CD14-positive monocyte (primary cell): ENCODE data around the gene PET117. TPM values are rescaled to one million over a fixed set of nuclear protein-coding genes. Genes with fewer than 3 reads are reported as not detected.

Experiments
- DNase-seq, 3 donors: peaks; one replicate each; pipeline ENCODE4 v3.0.0-alpha.2; 2011 to 2022
- H2AFZ ChIP-seq: 2 replicates; pipeline ENCODE4 v1.6.0; 2012; ENCODE audit warnings: mild to moderate bottlenecking, low read depth, low read length, inconsistent platforms; ENCODE audit not compliant: insufficient read depth, poor library complexity, severe bottlenecking
- H3K27ac ChIP-seq, 2 donors: 1 replicate in 1 of 2; 2 replicates in 1 of 2; pipeline ENCODE4 v1.5.1; 2012 to 2013; ENCODE audit warnings: low read length in 2 of 2, control low read depth in 1 of 2, inconsistent platforms in 1 of 2, low read depth in 1 of 2, mild to moderate bottlenecking in 1 of 2
- H3K27me3 ChIP-seq, 2 donors: one replicate each; pipeline versions ENCODE4 v1.6.0 to v1.6.1; 2011 to 2013; ENCODE audit warnings: low read length in 2 of 2; ENCODE audit not compliant: control insufficient read depth in 2 of 2, insufficient read depth in 2 of 2
- H3K36me3 ChIP-seq, 2 donors: replicated peaks in 1 of 2; 1 replicate in 1 of 2; 2 replicates in 1 of 2; pipeline versions ENCODE4 v1.5.1 to v1.6.1; 2012 to 2013; ENCODE audit warnings: low read length in 2 of 2, control low read depth in 1 of 2, inconsistent platforms in 1 of 2, mild to moderate bottlenecking in 1 of 2; ENCODE audit not compliant: insufficient read depth in 2 of 2, control insufficient read depth in 1 of 2
- H3K4me1 ChIP-seq, 2 donors: 1 replicate in 1 of 2; 2 replicates in 1 of 2; pipeline versions ENCODE4 v1.5.1 to v1.6.1; 2012 to 2013; ENCODE audit warnings: low read length in 2 of 2, control low read depth in 1 of 2, inconsistent platforms in 1 of 2, mild to moderate bottlenecking in 1 of 2, moderate library complexity in 1 of 2; ENCODE audit not compliant: insufficient read depth in 2 of 2, control insufficient read depth in 1 of 2
- H3K4me2 ChIP-seq: replicated peaks from 2 replicates; pipeline ENCODE3; 2012; ENCODE audit warnings: low read length, moderate library complexity, mild to moderate bottlenecking; ENCODE audit not compliant: poor library complexity, severe bottlenecking; ENCODE audit errors: extremely low read depth
- H3K4me3 ChIP-seq, 3 experiments: fragments of 200-600 bp in 1 of 3; sonication (generic) in 1 of 3; replicated peaks in 1 of 3; 1 replicate in 2 of 3; 2 replicates in 1 of 3; pipeline ENCODE4 v1.5.1; 2011 to 2013; ENCODE audit warnings: low read length in 3 of 3, mild to moderate bottlenecking in 3 of 3, control low read depth in 2 of 3, low read depth in 2 of 3, inconsistent platforms in 1 of 3, moderate library complexity in 1 of 3
- H3K79me2 ChIP-seq: 2 replicates; pipeline ENCODE4 v1.6.0; 2012; ENCODE audit warnings: mild to moderate bottlenecking, control low read depth, inconsistent platforms, low read length, moderate library complexity; ENCODE audit not compliant: insufficient read depth
- H3K9ac ChIP-seq: 2 replicates; pipeline ENCODE4 v1.6.0; 2017; ENCODE audit warnings: low read length, mild to moderate bottlenecking; ENCODE audit not compliant: insufficient read depth, poor library complexity, severe bottlenecking
- H3K9me3 ChIP-seq, 2 donors: replicated peaks in 1 of 2; 1 replicate in 1 of 2; 2 replicates in 1 of 2; pipeline versions ENCODE4 v1.5.1 to v1.6.1; 2012 to 2013; ENCODE audit warnings: low read length in 2 of 2, control low read depth in 1 of 2; ENCODE audit not compliant: control insufficient read depth in 1 of 2, insufficient read depth in 1 of 2
- H4K20me1 ChIP-seq: 2 replicates; pipeline ENCODE4 v1.6.0; 2012; ENCODE audit warnings: mild to moderate bottlenecking, low read length, control low read depth, moderate library complexity; ENCODE audit not compliant: insufficient read depth
- H3K27ac Mint-ChIP-seq, 7 donors: one replicate each; pipeline ENCODE4 v1.8.0; 2020; ENCODE audit warnings: mild to moderate bottlenecking in 7 of 7, mixed read lengths in 7 of 7, moderate library complexity in 6 of 7, inconsistent platforms in 2 of 7
- H3K27me3 Mint-ChIP-seq, 3 donors: one replicate each; pipeline ENCODE4 v1.8.0; 2021 to 2022; ENCODE audit warnings: low read depth in 3 of 3, mild to moderate bottlenecking in 3 of 3, mixed read lengths in 3 of 3, moderate library complexity in 3 of 3, inconsistent platforms in 1 of 3
- H3K36me3 Mint-ChIP-seq, 2 donors: one replicate each; pipeline ENCODE4 v1.8.0; 2020; ENCODE audit warnings: mixed read lengths in 2 of 2, inconsistent platforms in 1 of 2, mild to moderate bottlenecking in 1 of 2
- H3K4me1 Mint-ChIP-seq: one replicate; pipeline ENCODE4 v1.8.0; 2020; ENCODE audit warnings: mild to moderate bottlenecking, mixed read lengths
- H3K4me3 Mint-ChIP-seq, 2 donors: one replicate each; pipeline ENCODE4 v1.8.0; 2020; ENCODE audit warnings: mild to moderate bottlenecking in 2 of 2, mixed read lengths in 2 of 2, moderate library complexity in 1 of 2
- H3K9me3 Mint-ChIP-seq, 7 donors: one replicate each; pipeline ENCODE4 v1.8.0; 2020 to 2022; ENCODE audit warnings: mixed read lengths in 7 of 7, mild to moderate bottlenecking in 6 of 7, moderate library complexity in 6 of 7, inconsistent platforms in 2 of 7
- CTCF ChIP-seq: fragments of 200-600 bp; IDR thresholded peaks from one replicate; pipeline ENCODE4 v1.8.0; 2022; ENCODE audit warnings: antibody characterized with exemption, mild to moderate bottlenecking
- WGBS: methylation state at CpG from one replicate; pipeline ENCODE4 v1.1.5; 2013; ENCODE audit warnings: missing lambda C conversion rate; ENCODE audit not compliant: insufficient coverage; 5-methylcytosine and 5-hydroxymethylcytosine counted together
- intact Hi-C, 2 donors: fragments of 100-400 bp; cut with micrococcal nuclease; formaldehyde crosslinking; loops; one replicate each; pipeline versions ENCODE4 v1.15.0 to v1.15.1; 2023
- polyA plus RNA-seq, 3 donors: library from polyadenylated mRNA; depleted of rRNA in 1 of 3; unstranded in 2 of 3; stranded (reverse) in 1 of 3; fragments of 300-500 nt in 2 of 3; fragments of >200 nt in 1 of 3; fragmentation: Illumina TruSeq in 2 of 3; gene quantifications; 1 replicate in 2 of 3; 2 replicates in 1 of 3; pipeline ENCODE4 v1.2.3, GENCODE V29; 2012 to 2021

PET117 gene
- polyA plus RNA-seq, 3 donors = 3.9 to 19.5 (median 16.6) TPM

DNA sequence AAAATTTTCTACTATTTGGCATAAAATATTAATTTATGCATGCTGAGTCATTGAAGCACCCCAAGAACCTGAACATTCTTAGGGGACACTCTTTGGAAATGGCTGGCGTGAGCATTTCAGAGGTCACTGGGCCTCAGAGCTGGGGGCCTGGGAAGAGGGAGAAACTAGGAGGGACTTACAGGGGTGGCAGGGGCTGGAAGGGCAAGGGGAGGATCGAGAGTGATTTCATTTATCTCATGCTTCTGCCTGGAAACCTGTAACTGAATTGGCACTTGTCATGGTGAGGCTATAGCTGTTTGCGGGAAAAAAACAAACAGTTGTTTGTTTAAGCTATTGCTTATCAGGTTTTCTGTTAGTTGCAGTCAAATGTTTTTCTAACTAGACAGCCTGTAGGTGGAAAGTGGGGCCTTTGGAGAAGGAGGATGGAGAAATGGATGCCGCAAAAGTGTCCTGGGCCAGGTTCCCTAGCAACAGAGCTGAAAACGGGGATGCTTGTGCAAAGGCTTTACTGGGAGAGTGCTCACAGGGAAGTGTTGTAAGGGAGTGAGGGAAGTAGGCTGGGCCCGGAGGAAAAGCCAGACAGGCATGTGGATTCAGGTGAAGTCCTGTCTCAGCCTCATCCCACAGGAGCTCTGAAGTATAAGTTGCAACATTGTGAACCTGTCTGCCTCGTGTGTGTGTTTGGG, 36.4 kb upstream of the PET117 start:
- Histone ChIP-seq H3K4me3 (no peak overlapping the region), H3K27me3 (no peaks in the 10 kb centered on the region), H2AFZ (no peak overlapping the region), H3K4me1 (no peaks in the 10 kb centered on the region), H3K9ac (no peak overlapping the region), H3K36me3 (no peaks in the 10 kb centered on the region), H4K20me1 (no peaks in the 10 kb centered on the region), H3K9me3 (no peaks in the 10 kb centered on the region), H3K27ac (no peak overlapping the region), H3K4me2 (no peak overlapping the region), H3K79me2 (no peaks in the 10 kb centered on the region)
- intact Hi-C loops = no loop called here
- peaks cover 5 to 14% (median 8%) of the 10 kb centered on the region in 3 donors for H3K27me3 Mint-ChIP-seq
- H3K4me3 Mint-ChIP-seq = no peak overlapping the region
- no peak for TF ChIP-seq CTCF
- no peaks in the 10 kb centered on the region for H3K36me3 Mint-ChIP-seq
- peaks cover 0 to 4% (median 0%) of the 10 kb centered on the region in 7 donors for H3K9me3 Mint-ChIP-seq
- no peak overlapping the region for H3K27ac Mint-ChIP-seq
- 76% methylated on average over 7 of the region's 7 CpGs for WGBS
- H3K4me1 Mint-ChIP-seq = no peaks in the 10 kb centered on the region
- no peak for DNase-seq

GRCh38 chr20:18103497-18103896, 34.2 kb upstream of the PET117 start:
- Histone ChIP-seq H3K4me3 (no peak overlapping the region), H3K27me3 (no peaks in the 10 kb centered on the region), H3K79me2 (no peaks in the 10 kb centered on the region), H3K9me3 (no peaks in the 10 kb centered on the region), H3K4me1 (no peaks in the 10 kb centered on the region), H2AFZ (no peak overlapping the region), H3K4me2 (no peak overlapping the region), H3K36me3 (no peaks in the 10 kb centered on the region), H3K9ac (no peak overlapping the region), H3K27ac (no peak overlapping the region), H4K20me1 (no peaks in the 10 kb centered on the region)
- no peak for DNase-seq
- Mint-ChIP-seq H3K27ac (no peak overlapping the region), H3K9me3 (peaks cover 0 to 5% (median 2%) of the 10 kb centered on the region in 7 donors), H3K4me3 (no peak overlapping the region), H3K27me3 (peaks cover 5 to 15% (median 10%) of the 10 kb centered on the region in 3 donors), H3K4me1 (no peaks in the 10 kb centered on the region), H3K36me3 (no peaks in the 10 kb centered on the region)
- no CpG with 5 or more reads among the region's 1 CpG for WGBS
- no peak for TF ChIP-seq CTCF
- intact Hi-C loops = no loop called here
